HEK293T (cell line): ENCODE measurements around the gene CCDC182.

Experiments
- CTCF ChIA-PET: fragments of 350-600 bp; formaldehyde crosslinking; extraction: SDS; loops from one replicate; lab custom pipeline; 2021; ENCODE audit warnings: antibody characterized with exemption, inconsistent platforms; lab: Yijun Ruan, JAX
- POLR2A ChIA-PET: fragments of 350-600 bp; formaldehyde crosslinking; extraction: SDS; loops from one replicate; lab custom pipeline; 2020; ENCODE audit warnings: antibody characterized with exemption, inconsistent platforms; lab: Yijun Ruan, JAX
- DNase-seq: peaks from one replicate; pipeline ENCODE4 v3.0.0; 2012; ENCODE audit warnings: mixed read lengths; ENCODE audit errors: extremely low spot score
- ARNT ChIP-seq: fragments of 450-650 bp; IDR thresholded peaks from 2 replicates; pipeline ENCODE4 v1.6.1; 2017; ENCODE audit warnings: mild to moderate bottlenecking
- BHLHE40 ChIP-seq: fragments of 450-650 bp; IDR thresholded peaks from 2 replicates; pipeline ENCODE4 v1.6.1; 2016; ENCODE audit warnings: mild to moderate bottlenecking, moderate library complexity, borderline replicate concordance
- CTBP1 ChIP-seq: fragments of 450-650 bp; IDR thresholded peaks from 2 replicates; pipeline ENCODE4 v1.6.1; 2016; ENCODE audit warnings: borderline replicate concordance
- ELF4 ChIP-seq: fragments of 450-650 bp; IDR thresholded peaks from 2 replicates; pipeline ENCODE4 v1.6.1; 2017; ENCODE audit warnings: antibody characterized with exemption
- FOXA1 ChIP-seq: fragments of 450-650 bp; IDR thresholded peaks from 2 replicates; pipeline ENCODE4 v1.6.1; 2016; ENCODE audit warnings: mild to moderate bottlenecking
- FOXK2 ChIP-seq: fragments of 450-650 bp; IDR thresholded peaks from 2 replicates; pipeline ENCODE4 v1.6.1; 2016; ENCODE audit warnings: mild to moderate bottlenecking
- FOXM1 ChIP-seq: fragments of 450-650 bp; IDR thresholded peaks from 2 replicates; pipeline ENCODE4 v1.6.1; 2017; ENCODE audit warnings: mild to moderate bottlenecking, borderline replicate concordance
- HDGF ChIP-seq: fragments of 450-650 bp; IDR thresholded peaks from 2 replicates; pipeline ENCODE4 v1.6.1; 2017; ENCODE audit warnings: antibody characterized with exemption, borderline replicate concordance
- L3MBTL2 ChIP-seq: fragments of 450-650 bp; conservative IDR thresholded peaks from 2 replicates; pipeline ENCODE4 v1.6.1; 2016; ENCODE audit warnings: mild to moderate bottlenecking
- LEF1 ChIP-seq: fragments of 450-650 bp; IDR thresholded peaks from 2 replicates; pipeline ENCODE4 v1.6.1; 2017; ENCODE audit warnings: mild to moderate bottlenecking, borderline replicate concordance
- NFRKB ChIP-seq: fragments of 450-650 bp; IDR thresholded peaks from 2 replicates; pipeline ENCODE4 v1.6.1; 2016; ENCODE audit warnings: mild to moderate bottlenecking, moderate library complexity
- SP1 ChIP-seq: fragments of 450-650 bp; IDR thresholded peaks from 2 replicates; pipeline ENCODE4 v1.6.1; 2017
- SUZ12 ChIP-seq: fragments of 450-650 bp; IDR thresholded peaks from 2 replicates; pipeline ENCODE4 v1.6.1; 2016; ENCODE audit warnings: mild to moderate bottlenecking
- TARDBP ChIP-seq: fragments of 450-650 bp; IDR thresholded peaks from 2 replicates; pipeline ENCODE4 v1.6.1; 2016
- ZNF384 ChIP-seq: fragments of 450-650 bp; IDR thresholded peaks from 2 replicates; pipeline ENCODE4 v1.6.1; 2016
- TF ChIP-seq, protein P1 (sequence below): fragments of 450-650 bp; IDR thresholded peaks from 2 replicates; pipeline ENCODE4 v1.6.1; 2016

The CCDC182 gene

GRCh38 chr17:57755480-57756070 is 10.5 kb upstream of the CCDC182 start:
- DNase-seq: no peak
- CTCF ChIA-PET: interaction anchor here (0.6 kb wide), 1 partner anchor 77 kb away, joined by 3 read pairs; no protein-coding TSS in a partner anchor
- no peak for TF ChIP-seq SUZ12
- TF ChIP-seq ELF4: no peak
- no peak for TF ChIP-seq TARDBP
- no peak for TF ChIP-seq FOXK2
- TF ChIP-seq LEF1: no peak
- no peak for TF ChIP-seq L3MBTL2
- TF ChIP-seq FOXA1: no peak
- no peak for TF ChIP-seq NFRKB
- TF ChIP-seq SP1: no peak
- TF ChIP-seq ARNT: no peak
- TF ChIP-seq HDGF: no peak
- POLR2A ChIA-PET: no interaction called here

- TF ChIP-seq FOXK2 (no peak), NFRKB (no peak), ZNF384 (no peak), CTBP1 (no peak), HDGF (no peak), ARNT (no peak), ELF4 (no peak)
- TF ChIP-seq, protein P1, sequence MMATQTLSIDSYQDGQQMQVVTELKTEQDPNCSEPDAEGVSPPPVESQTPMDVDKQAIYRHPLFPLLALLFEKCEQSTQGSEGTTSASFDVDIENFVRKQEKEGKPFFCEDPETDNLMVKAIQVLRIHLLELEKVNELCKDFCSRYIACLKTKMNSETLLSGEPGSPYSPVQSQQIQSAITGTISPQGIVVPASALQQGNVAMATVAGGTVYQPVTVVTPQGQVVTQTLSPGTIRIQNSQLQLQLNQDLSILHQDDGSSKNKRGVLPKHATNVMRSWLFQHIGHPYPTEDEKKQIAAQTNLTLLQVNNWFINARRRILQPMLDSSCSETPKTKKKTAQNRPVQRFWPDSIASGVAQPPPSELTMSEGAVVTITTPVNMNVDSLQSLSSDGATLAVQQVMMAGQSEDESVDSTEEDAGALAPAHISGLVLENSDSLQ: no peak
- POLR2A ChIA-PET: interaction anchor here (1.0 kb wide), 1 partner anchor 85 kb away, joined by 3 read pairs; no protein-coding TSS in a partner anchor
- CTCF ChIA-PET: no interaction called here
- no peak for DNase-seq
Measured at GRCh38 chr17:57752031-57752905, 7.2 kb upstream of the CCDC182 start.

DNA sequence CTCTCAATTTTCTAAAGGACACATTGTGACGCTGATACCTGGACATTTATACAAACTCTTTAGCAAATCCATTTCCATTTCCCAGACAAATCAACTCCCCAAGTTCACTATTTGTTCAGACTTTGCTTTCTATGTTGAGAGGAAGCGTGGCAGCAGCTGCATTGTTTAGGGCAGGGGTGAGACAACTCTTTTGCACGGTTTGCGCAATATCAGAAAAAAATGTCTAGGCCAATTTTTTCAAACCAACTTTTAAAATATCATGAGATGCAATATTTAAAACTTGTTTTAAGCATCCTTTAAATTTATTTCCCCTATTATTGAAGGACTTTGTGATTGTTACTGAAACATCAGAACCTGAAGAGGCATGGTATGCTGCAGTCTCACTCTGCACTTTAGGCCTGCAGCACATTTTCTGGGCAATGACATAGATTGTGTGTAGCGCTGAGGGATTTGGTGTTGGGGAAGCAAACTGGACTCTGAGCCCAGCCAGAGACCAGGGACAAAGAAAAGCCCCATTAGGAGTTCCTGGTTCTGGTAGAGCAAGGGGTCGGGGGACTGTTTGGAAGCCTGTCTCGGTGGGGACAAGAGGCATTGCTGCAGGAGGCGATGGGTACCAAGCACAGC is 6.4 kb upstream of the CCDC182 start:
- TF ChIP-seq NFRKB (no peak), FOXK2 (no peak), LEF1 (no peak), TARDBP (no peak), CTBP1 (no peak), FOXM1 (no peak), ARNT (no peak), FOXA1 (no peak), SP1 (no peak), ELF4 (no peak), BHLHE40 (no peak), ZNF384 (no peak), HDGF (no peak), L3MBTL2 (no peak), SUZ12 (no peak)
- TF ChIP-seq, protein P1: no peak
- DNase-seq: no peak
- POLR2A ChIA-PET: no interaction called here
- CTCF ChIA-PET: interaction anchor here (1.2 kb wide), 1 partner anchor 32 kb away, joined by 3 read pairs; no protein-coding TSS in a partner anchor

- ChIA-PET POLR2A (no interaction called here), CTCF (interaction anchor here (1.2 kb wide), 1 partner anchor 32 kb away, joined by 3 read pairs; no protein-coding TSS in a partner anchor)
- no peak for DNase-seq
- TF ChIP-seq ARNT (no peak), FOXK2 (no peak), NFRKB (no peak), ZNF384 (no peak), ELF4 (no peak), SP1 (no peak), FOXA1 (no peak), TARDBP (no peak), FOXM1 (no peak), L3MBTL2 (no peak), HDGF (no peak), LEF1 (no peak), SUZ12 (no peak), BHLHE40 (no peak), CTBP1 (no peak)
- TF ChIP-seq, protein P1: no peak
Measured at GRCh38 chr17:57750895-57751294, 5.8 kb upstream of the CCDC182 start.

DNA sequence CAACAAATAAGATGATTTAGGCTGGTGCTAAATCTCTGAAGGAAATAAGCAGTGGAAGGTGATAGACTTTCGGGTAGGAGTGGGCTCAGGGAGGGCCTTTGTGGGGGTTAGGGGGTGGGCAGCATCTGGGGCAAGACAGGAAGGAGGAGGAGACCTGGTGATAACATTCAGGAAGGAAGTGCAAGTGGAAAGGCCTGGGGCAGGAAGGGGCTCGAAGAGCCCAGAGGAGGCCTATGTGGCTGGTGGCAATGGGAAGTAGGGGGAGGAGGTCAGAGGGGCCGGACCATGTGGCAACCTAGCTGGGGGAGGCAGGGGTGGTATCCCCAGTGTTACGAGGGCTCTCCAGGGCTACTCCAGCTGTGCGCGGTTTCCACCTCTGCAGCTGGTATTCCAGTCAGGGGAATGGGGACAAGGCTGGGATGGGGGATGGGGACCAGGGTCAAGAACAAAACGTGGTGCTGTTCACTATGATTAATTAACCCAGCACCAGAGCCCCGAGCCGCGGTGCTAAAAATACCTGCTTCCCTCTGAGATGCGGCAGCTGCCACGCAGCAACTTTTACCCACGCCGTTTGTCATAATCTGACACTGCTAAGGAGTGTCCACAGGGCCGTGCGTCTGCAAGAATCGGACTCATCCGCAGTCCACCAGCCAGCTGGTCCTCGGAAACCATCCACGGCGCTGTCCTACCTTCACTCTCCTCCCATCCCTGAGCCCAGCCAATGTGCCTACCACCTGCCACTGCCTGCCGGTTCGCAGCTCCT is 5.2 kb upstream of the CCDC182 start:
- CTCF ChIA-PET: interaction anchor here (1.2 kb wide), 2 partner anchors 33 to 507 kb away, joined by 3 read pairs; no protein-coding TSS in a partner anchor
- TF ChIP-seq, protein P1: no peak
- TF ChIP-seq ZNF384: no peak
- no peak for TF ChIP-seq BHLHE40
- no peak for TF ChIP-seq ARNT
- no peak for TF ChIP-seq FOXK2
- no peak for TF ChIP-seq LEF1
- TF ChIP-seq L3MBTL2: no peak
- TF ChIP-seq HDGF: no peak
- no peak for TF ChIP-seq SUZ12
- TF ChIP-seq FOXA1: no peak
- no peak for TF ChIP-seq FOXM1
- no peak for TF ChIP-seq CTBP1
- TF ChIP-seq TARDBP: no peak
- DNase-seq: no peak
- POLR2A ChIA-PET: no interaction called here
